GM20431 (cell line): ENCODE results near the gene OR2V1.
"Not testable (repeated sequence)": the region's sequence is repeated elsewhere in the genome, so short reads cannot be mapped to it uniquely, and the experiment has no call there.

Source experiments
- in situ Hi-C: fragments of 300-500 bp; cut with MseI, MboI; formaldehyde crosslinking; loops from one replicate; pipeline ENCODE4 v1.15.0; 2020; ENCODE audit warnings: low sequenced_read_pairs; ENCODE audit not compliant: unreplicated experiment

The OR2V1 gene

GRCh38 chr5:181133083-181133482, 2.1 kb upstream of the OR2V1 start:
- in situ Hi-C loops = no loop called here

DNA sequence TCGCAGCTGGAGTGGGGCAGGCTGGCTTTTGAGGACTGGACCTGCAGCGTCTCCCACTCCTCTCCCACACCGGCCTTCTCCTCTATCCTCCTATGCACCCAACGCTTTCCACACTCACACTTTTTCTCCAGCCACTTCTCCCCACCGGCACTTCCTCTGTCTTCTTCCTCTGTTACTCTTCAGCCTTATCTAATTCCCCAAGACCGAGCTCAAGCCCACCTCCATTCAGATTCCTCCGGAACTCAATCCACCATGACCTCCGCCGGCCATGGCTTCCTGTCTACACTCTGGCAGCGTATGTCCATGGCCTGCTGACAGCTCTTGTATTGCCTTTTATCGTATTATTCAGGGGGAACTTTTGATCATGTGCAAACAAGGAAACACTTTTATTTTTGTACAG, 545 bp upstream of the OR2V1 start:
- in situ Hi-C loops = no loop called here

DNA sequence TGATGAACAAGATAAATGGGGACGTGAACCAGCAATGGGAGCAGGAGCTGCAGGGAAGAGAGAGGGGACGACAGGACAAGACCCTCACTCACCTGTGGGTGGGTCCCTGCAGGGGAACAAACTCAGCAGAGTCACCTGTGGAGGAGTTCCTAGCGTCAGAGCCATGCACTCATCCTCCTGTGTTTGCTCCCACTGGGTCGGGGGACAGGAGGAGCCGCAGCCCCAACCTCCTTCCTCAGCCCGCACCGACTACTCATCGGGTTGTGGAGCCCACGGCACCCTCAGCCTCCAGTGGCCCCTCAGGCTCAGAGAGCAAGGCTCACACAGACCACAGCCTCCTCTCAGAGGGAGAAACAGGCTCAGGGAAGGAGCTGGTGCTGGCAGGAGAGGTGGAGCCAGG, 888 bp downstream of the OR2V1 start:
- in situ Hi-C loops = not testable (repeated sequence)

GRCh38 chr5:181129601-181130000, 1.4 kb downstream of the OR2V1 start:
- in situ Hi-C loops = no loop called here

DNA sequence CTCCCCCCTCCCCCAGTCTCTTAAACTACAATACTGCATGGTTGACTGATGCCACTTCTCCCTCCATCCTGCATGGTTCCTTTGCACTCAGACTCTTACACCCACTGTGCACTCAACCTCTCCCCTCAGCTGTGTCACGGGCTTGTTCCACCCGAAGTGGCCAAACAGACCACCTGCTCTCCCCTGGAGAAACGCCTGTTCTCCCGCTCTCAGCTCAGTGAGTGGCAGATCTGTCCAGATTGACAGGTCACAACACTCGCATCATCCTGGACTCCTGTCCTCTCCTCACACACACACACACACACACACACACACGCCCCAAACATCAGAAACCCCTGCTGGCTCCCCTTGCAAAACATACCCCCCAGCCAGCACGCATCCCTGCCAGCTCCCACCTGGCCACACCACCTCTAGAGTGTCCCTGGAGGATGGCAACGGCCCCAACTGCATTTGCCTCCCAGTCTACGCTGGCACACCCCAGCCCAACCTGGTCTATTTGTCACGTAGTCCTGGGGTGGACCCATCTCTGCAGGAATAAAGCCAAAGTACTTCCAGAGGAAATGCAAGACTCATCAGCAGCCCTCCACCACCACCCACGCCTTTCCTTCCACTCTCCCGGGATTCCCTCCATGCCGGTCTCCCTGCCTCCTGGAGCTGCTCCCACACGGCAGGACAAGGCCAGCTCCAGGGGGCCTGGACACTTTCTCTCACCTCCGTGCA, 2.9 kb downstream of the OR2V1 start:
- in situ Hi-C loops = no loop called here

GRCh38 chr5:181127456-181127855, 3.5 kb downstream of the OR2V1 start:
- in situ Hi-C loops = no loop called here

GRCh38 chr5:181126841-181127240, 4.1 kb downstream of the OR2V1 start:
- in situ Hi-C loops = no loop called here

DNA sequence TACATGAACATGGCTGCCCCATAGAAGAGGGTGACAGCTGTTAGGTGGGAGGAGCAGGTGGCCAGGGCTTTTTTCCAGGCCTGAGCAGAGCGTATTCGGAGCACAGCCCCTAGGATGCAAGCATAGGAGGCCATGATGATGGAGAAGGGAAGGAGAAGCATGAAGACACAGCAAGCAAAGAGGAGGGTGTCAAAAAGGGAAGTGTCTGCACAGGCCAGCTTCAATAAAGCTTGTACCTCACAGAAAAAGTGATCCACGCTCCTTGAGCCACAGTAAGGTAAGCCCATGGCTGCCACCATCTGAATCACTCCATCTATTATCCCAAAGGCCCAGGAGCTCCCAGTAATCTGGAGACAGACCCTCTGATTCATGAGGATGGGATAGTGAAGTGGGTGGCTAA, 6.4 kb downstream of the OR2V1 start:
- in situ Hi-C loops = no loop called here

DNA sequence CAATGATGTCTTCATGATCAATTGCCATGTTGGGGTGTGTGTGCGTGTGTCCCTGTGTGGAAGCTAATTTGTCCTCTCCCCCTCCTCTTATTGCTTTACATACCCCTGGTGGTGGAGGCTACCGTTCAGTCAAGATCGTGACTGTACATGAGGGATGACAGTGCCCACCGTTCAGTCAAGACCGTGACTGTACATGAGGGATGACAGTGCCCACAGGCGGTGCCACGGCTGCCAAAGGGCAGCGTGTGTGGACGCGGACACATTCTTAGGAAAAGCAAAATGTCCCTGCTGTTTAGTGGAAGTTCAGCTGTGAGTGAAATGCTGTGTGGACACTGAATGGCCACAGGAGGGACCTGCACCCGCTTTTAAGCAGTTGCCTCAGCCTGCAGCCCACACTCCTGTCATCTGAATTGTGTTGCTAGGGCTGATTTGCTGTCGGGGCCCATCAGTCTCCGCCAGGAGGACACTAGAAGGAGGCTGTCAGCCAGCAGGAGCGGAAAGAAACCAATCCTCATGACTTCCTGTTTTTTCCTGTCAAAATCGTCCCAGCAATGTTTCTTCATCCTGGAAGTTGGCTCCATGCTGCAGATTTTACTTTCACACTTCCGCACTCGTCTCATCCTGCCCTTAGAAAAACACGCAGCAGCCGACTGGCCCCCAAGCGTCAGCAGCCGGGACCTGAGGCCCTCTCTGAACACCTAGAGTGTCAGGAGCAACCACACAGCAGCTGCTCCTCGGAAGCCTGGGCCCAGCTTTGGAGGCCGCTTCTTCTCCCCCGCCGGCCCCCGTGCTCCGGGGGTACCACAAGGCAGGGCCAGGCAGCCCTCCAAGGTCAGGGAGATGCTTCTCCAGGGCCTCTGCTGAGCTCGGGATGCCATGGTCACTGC, 9.1 kb downstream of the OR2V1 start:
- in situ Hi-C loops = no loop called here

- in situ Hi-C loops = no loop called here
Measured at GRCh38 chr5:181120761-181121160, 10.2 kb downstream of the OR2V1 start.

DNA sequence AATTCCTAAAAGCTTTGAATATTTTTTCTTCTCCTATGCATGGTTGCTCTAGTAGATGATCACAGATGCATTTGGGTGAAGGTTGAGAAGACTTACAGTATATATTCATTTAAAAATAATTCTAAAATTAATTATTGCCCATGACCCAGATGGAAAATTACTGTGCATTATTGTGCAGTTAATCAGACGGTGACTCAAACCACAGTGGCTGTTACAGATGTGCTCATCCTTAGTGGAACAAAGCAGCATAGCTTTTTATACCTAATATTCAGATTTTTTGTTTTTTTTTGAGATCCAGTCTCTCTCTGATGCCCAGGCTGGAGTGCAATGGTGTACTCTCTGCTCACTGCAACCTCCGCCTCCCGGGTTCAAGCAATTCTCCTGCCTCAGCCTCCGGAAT, 10.7 kb downstream of the OR2V1 start:
- in situ Hi-C loops = no loop called here

GRCh38 chr5:181119105-181119504, 11.9 kb downstream of the OR2V1 start:
- in situ Hi-C loops = no loop called here

DNA sequence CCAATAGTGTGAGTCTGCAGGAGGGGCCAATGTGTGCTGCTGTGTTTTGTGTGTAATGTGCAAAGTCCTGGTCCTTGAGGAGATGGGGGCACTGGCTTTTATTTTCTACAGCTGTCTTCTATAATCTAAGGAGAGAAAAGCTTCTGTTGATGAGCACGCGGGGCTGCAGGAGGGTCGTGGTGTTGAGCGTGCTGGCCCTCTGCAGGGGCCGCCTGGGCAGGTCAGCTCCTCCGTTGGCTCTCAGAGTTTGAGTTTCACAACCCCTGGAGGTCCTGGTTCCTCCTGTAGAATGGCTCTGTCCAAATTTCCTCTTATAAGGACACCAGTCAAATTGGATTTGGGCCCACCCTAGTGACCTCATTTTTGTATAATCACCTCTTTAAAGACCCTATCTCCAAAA, 12.6 kb downstream of the OR2V1 start:
- in situ Hi-C loops = no loop called here

- in situ Hi-C loops = no loop called here
Measured at GRCh38 chr5:181114844-181115778, 15.9 kb downstream of the OR2V1 start.

DNA sequence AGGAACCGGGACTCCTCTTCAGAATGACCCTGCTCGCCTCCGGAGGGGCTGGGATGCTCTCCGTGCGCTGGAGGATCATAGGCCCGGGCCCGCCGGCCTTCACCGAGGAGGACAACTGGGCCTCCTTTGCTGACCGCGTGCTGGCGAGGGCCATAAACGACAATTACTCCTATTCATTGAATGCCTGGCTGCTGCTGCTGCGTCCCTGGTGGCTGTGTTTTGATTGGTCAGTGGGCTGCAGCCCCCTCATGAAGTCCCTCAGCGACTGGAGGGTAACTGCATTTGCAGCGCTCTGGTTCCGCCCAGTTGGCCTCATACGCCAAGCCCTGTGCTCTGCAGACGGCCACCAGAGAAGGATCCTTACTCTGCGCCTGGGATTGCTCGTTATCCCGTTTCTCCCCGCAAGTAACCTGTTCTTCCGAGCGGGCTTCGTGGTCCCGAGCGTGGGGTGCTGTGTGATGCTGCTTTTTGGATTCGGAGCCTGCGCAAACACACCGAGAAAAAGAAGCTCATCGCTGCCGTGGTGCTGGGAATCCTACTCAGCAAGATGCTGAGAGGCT, 16.6 kb downstream of the OR2V1 start:
- in situ Hi-C loops = no loop called here

DNA sequence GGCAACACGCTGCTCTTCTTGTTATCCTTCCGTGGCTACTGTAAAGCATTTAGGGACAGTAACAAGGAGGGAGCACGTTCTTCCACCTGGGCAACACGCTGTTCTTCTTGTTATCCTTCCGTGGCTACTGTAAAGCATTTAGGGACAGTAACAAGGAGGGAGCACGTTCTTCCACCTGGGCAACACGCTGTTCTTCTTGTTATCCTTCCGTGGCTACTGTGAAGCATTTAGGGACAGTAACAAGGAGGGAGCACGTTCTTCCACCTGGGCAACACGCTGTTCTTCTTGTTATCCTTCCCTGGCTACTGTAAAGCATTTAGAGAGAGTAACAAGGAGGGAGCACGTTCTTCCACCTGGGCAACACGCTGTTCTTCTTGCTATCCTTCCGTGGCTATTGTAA, 17.4 kb downstream of the OR2V1 start:
- in situ Hi-C loops = not testable (repeated sequence)

DNA sequence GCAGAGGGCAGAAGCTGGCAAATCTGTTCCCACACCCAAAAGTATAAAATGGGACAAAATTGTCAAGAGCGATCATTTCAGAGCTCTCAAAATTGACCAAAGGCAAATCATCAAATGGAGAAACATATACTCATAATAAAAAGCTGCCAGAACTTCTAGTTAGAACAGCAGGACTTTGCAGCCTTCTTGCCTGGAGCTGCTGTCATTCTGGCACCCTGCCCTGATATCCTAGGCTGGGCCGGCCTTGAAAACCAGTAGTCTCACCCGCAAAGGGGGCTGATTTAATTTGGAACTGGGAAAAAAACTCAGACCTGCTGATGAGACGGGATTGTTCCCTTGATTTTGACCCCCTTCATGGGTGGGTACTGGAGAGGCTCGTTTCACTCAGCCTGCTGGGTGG, 18.5 kb downstream of the OR2V1 start:
- in situ Hi-C loops = no loop called here

GRCh38 chr5:181111010-181111409, 20.0 kb downstream of the OR2V1 start:
- in situ Hi-C loops = no loop called here

GRCh38 chr5:181109489-181110013, 21.4 kb downstream of the OR2V1 start:
- in situ Hi-C loops = no loop called here
